Natural killer cell treated with Interleukin-12 subunit alpha and Interleukin-12 subunit beta and Interleukin-15 and Interleukin-18, amount 100 ng/mL, for 72 hours (primary cell): ENCODE data around the gene POLR3H. TPM values are rescaled to one million over a fixed set of nuclear protein-coding genes. Genes with fewer than 3 reads are reported as not detected.

Experiments
- ATAC-seq, 2 donors: fragments of 150-1000 bp; cut with Tn5 transposase in 1 of 2; sonication (Bioruptor Pico), chemical (Tn5 transposase) in 1 of 2; 2 replicates each; pipeline ENCODE4 v1.10.0; 2021
- DNase-seq: peaks from one replicate; pipeline ENCODE4 v3.0.0; 2022; ENCODE audit warnings: low spot score
- H3K27ac Mint-ChIP-seq, 2 donors: 1 replicate in 1 of 2; 2 replicates in 1 of 2; pipeline ENCODE4 v1.8.0; 2022; ENCODE audit warnings: mixed read lengths in 2 of 2, mild to moderate bottlenecking in 1 of 2, moderate library complexity in 1 of 2
- H3K27me3 Mint-ChIP-seq, 2 donors: 1 replicate in 1 of 2; 2 replicates in 1 of 2; pipeline ENCODE4 v1.8.0; 2022; ENCODE audit warnings: mixed read lengths in 2 of 2
- H3K36me3 Mint-ChIP-seq: one replicate; pipeline ENCODE4 v1.8.0; 2022; ENCODE audit warnings: mixed read lengths
- H3K4me1 Mint-ChIP-seq, 2 donors: 1 replicate in 1 of 2; 2 replicates in 1 of 2; pipeline ENCODE4 v1.8.0; 2022; ENCODE audit warnings: low read depth in 2 of 2, mixed read lengths in 2 of 2, mild to moderate bottlenecking in 1 of 2
- H3K4me3 Mint-ChIP-seq: one replicate; pipeline ENCODE4 v1.8.0; 2022; ENCODE audit warnings: mixed read lengths
- H3K9me3 Mint-ChIP-seq: 2 replicates; pipeline ENCODE4 v1.8.0; 2022; ENCODE audit warnings: mixed read lengths
- total RNA-seq, 2 donors: library from RNA; stranded (reverse); gene quantifications; one replicate each; pipeline ENCODE4 v1.2.3, GENCODE V29; 2022

The POLR3H gene
- total RNA-seq, 2 donors from 2014 or later: 42.5 to 84.0 TPM

GRCh38 chr22:41557401-41558240 lies 13.4 kb upstream of the POLR3H start:
- ATAC-seq (no peak), DNase-seq (no peak)
- peaks cover 7 to 21% of the 10 kb centered on the region in 2 donors for H3K27me3 Mint-ChIP-seq
- H3K27ac Mint-ChIP-seq: no peak overlapping the region
- H3K36me3 Mint-ChIP-seq: no peaks in the 10 kb centered on the region
- no peaks in the 10 kb centered on the region for H3K4me1 Mint-ChIP-seq
- no peak overlapping the region for H3K4me3 Mint-ChIP-seq
- H3K9me3 Mint-ChIP-seq: no peaks in the 10 kb centered on the region

- Mint-ChIP-seq H3K27ac (no peak overlapping the region), H3K36me3 (no peaks in the 10 kb centered on the region), H3K9me3 (no peaks in the 10 kb centered on the region), H3K4me1 (no peaks in the 10 kb centered on the region), H3K4me3 (no peak overlapping the region), H3K27me3 (peaks cover 7 to 21% of the 10 kb centered on the region in 2 donors)
- ATAC-seq (no peak), DNase-seq (no peak)
These were observed 12.3 kb upstream of the POLR3H start for GRCh38 chr22:41556561-41556960.

GRCh38 chr22:41555325-41555982 lies 11.2 kb upstream of the POLR3H start:
- ATAC-seq: no peak
- no peak overlapping the region for H3K27ac Mint-ChIP-seq
- H3K27me3 Mint-ChIP-seq: peaks cover 7 to 13% of the 10 kb centered on the region in 2 donors
- H3K36me3 Mint-ChIP-seq: no peaks in the 10 kb centered on the region
- H3K4me1 Mint-ChIP-seq: no peaks in the 10 kb centered on the region
- DNase-seq: no peak
- H3K9me3 Mint-ChIP-seq: no peaks in the 10 kb centered on the region
- H3K4me3 Mint-ChIP-seq: no peak overlapping the region

GRCh38 chr22:41551877-41552582 lies 7.8 kb upstream of the POLR3H start:
- ATAC-seq (no peak), DNase-seq (no peak)
- Mint-ChIP-seq H3K27ac (no peak overlapping the region), H3K4me3 (no peak overlapping the region), H3K9me3 (no peaks in the 10 kb centered on the region), H3K27me3 (peaks cover 7 to 9% of the 10 kb centered on the region in 2 donors), H3K36me3 (no peaks in the 10 kb centered on the region), H3K4me1 (no peaks in the 10 kb centered on the region)

- Mint-ChIP-seq H3K4me3 (no peak overlapping the region), H3K27ac (no peak overlapping the region), H3K4me1 (no peaks in the 10 kb centered on the region), H3K36me3 (no peaks in the 10 kb centered on the region), H3K27me3 (peaks cover under 1 to 6% of the 10 kb centered on the region in 2 donors), H3K9me3 (no peaks in the 10 kb centered on the region)
- no peak for DNase-seq
- no peak for ATAC-seq
These were observed 6.8 kb upstream of the POLR3H start for GRCh38 chr22:41550952-41551491.

- Mint-ChIP-seq H3K4me3 (no peak overlapping the region), H3K9me3 (no peaks in the 10 kb centered on the region), H3K36me3 (no peaks in the 10 kb centered on the region), H3K27ac (no peak overlapping the region), H3K4me1 (peaks cover 11 to 12% of the 10 kb centered on the region in 2 donors), H3K27me3 (peaks cover 0 to 4% of the 10 kb centered on the region in 2 donors)
- DNase-seq: no peak
- no peak for ATAC-seq
These were observed 4.6 kb upstream of the POLR3H start for GRCh38 chr22:41548830-41549211.

- Mint-ChIP-seq H3K27ac (peak overlapping the region; percentile 73 to 96), H3K4me1 (peaks cover 29% of the 10 kb centered on the region in 2 donors), H3K27me3 (no peaks in the 10 kb centered on the region), H3K36me3 (no peaks in the 10 kb centered on the region), H3K4me3 (peak overlapping the region; percentile 99), H3K9me3 (no peaks in the 10 kb centered on the region)
- ATAC-seq (no peak), DNase-seq (no peak)
These were observed 604 bp upstream of the POLR3H start for GRCh38 chr22:41544671-41545476.

GRCh38 chr22:41542224-41542623 lies 2.0 kb downstream of the POLR3H start:
- Mint-ChIP-seq H3K27me3 (no peaks in the 10 kb centered on the region), H3K4me1 (peaks cover 29 to 33% of the 10 kb centered on the region in 2 donors), H3K4me3 (peak overlapping the region; percentile 99), H3K36me3 (no peaks in the 10 kb centered on the region), H3K27ac (peak overlapping the region; percentile 79 to 96), H3K9me3 (no peaks in the 10 kb centered on the region)
- no peak for DNase-seq
- no peak for ATAC-seq

GRCh38 chr22:41541484-41541883 lies 2.8 kb downstream of the POLR3H start:
- H3K4me3 Mint-ChIP-seq: peak overlapping the region; percentile 48
- no peaks in the 10 kb centered on the region for H3K27me3 Mint-ChIP-seq
- DNase-seq: no peak
- H3K27ac Mint-ChIP-seq: peak overlapping the region; percentile 8 to 38
- H3K9me3 Mint-ChIP-seq: no peaks in the 10 kb centered on the region
- no peak for ATAC-seq
- H3K36me3 Mint-ChIP-seq: no peaks in the 10 kb centered on the region
- H3K4me1 Mint-ChIP-seq: peaks cover 29 to 33% of the 10 kb centered on the region in 2 donors

GRCh38 chr22:41540365-41540764 lies 3.9 kb downstream of the POLR3H start:
- no peak overlapping the region for H3K4me3 Mint-ChIP-seq
- H3K36me3 Mint-ChIP-seq: no peaks in the 10 kb centered on the region
- no peak for ATAC-seq
- H3K27ac Mint-ChIP-seq: no peak overlapping the region
- DNase-seq: no peak
- no peaks in the 10 kb centered on the region for H3K9me3 Mint-ChIP-seq
- H3K27me3 Mint-ChIP-seq: no peaks in the 10 kb centered on the region
- peaks cover 29 to 33% of the 10 kb centered on the region in 2 donors for H3K4me1 Mint-ChIP-seq

- Mint-ChIP-seq H3K27me3 (no peaks in the 10 kb centered on the region), H3K36me3 (no peaks in the 10 kb centered on the region), H3K9me3 (no peaks in the 10 kb centered on the region), H3K27ac (no peak overlapping the region), H3K4me1 (peaks cover 25 to 31% of the 10 kb centered on the region in 2 donors), H3K4me3 (no peak overlapping the region)
- ATAC-seq (no peak), DNase-seq (no peak)
These were observed 4.3 kb downstream of the POLR3H start for GRCh38 chr22:41540006-41540315.

- Mint-ChIP-seq H3K4me3 (no peak overlapping the region), H3K4me1 (peaks cover 19 to 26% of the 10 kb centered on the region in 2 donors), H3K27me3 (no peaks in the 10 kb centered on the region), H3K27ac (no peak overlapping the region), H3K36me3 (no peaks in the 10 kb centered on the region), H3K9me3 (no peaks in the 10 kb centered on the region)
- DNase-seq (no peak), ATAC-seq (no peak)
These were observed 4.9 kb downstream of the POLR3H start for GRCh38 chr22:41539146-41540005.
